HG03558 (cell line): ENCODE measurements around the gene CTR9.

Source experiments
- ATAC-seq: cut with Tn5 transposase; IDR thresholded peaks from one replicate; pipeline ENCODE4 v1.9.1; 2021; ENCODE audit warnings: moderate number of reproducible peaks; ENCODE audit not compliant: unreplicated experiment; ENCODE audit errors: extremely low read depth

The CTR9 gene

DNA sequence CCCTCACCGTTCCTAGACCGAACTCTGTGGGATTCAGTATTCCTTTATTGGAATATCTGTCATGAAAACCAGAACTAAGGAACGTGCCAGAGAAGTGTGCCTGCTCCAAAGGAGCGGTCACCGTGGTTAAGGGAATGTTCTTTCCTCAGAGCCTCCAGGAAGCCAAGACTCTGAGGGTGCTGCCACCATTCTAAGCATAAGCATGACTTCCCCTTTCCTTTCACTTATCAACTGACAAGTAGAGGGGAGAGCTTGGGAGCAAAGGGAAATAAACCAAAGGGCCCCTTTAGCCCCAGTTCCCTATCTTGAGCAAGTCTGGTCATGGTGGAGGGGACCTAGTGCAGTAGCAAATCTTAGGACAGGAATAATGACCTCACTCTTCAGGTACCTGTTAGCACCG, 26.8 kb downstream of the CTR9 start:
- no peak for ATAC-seq

DNA sequence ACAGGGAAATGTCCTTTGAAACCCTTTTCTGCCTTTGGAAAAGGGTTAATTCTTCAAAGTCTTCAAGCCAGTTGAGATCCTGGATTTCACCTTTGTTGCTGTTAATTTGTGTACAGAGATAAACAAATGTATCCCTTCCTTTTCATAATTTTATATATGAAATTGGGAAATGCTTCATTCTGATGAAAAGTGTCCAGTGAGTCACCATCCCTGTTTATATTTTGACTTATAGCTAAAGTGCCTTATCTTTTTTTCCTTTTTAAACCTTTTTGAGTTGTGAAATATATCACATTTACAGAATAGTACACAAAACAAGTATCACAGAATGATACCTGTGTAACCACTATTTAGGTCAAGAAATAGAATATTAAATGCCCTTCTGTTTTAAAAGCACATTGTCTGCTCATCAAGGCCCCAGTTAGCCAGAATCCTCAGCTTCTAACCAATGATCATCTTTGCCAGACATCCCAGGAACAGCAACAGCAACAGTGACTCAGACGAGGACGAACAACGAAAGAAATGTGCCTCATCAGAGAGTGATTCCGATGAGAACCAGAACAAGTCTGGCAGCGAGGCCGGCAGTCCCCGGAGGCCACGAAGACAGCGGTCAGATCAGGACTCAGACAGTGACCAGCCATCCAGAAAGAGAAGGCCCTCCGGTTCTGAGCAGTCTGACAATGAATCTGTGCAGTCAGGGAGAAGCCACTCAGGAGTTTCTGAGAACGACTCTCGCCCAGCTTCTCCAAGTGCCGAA, 27.3 kb downstream of the CTR9 start:
- no peak for ATAC-seq

DNA sequence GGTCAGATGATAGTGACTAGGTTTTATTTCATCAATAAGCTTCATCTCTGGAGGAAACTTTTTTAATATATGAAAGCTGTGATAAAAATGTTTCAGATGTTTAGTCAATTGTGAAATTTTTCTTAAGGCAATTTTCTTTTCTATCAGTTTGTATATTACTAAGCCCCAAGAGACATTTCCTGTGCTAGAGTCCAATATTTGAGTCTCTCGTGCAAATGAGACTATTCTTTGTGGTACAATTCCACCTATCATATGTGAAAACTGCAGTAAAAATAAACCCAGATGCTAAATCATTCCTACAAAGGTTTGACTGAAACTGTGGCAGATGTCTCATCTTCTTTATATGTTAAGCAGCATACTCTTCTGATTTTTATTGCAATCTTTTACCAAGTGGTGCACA, 28.0 kb downstream of the CTR9 start:
- no peak for ATAC-seq

- no peak for ATAC-seq
Measured at GRCh38 chr11:10780040-10780439, 29.0 kb downstream of the CTR9 start.

GRCh38 chr11:10784232-10785145, 33.4 kb downstream of the CTR9 start:
- ATAC-seq: no peak

GRCh38 chr11:10785146-10785474, 34.1 kb downstream of the CTR9 start:
- no peak for ATAC-seq

GRCh38 chr11:10786451-10786850, 35.4 kb downstream of the CTR9 start:
- ATAC-seq: no peak

GRCh38 chr11:10792385-10793068, 41.5 kb downstream of the CTR9 start:
- peak; percentile 49 for ATAC-seq

GRCh38 chr11:10793470-10794255, 42.6 kb downstream of the CTR9 start:
- no peak for ATAC-seq

- ATAC-seq: no peak
Measured at GRCh38 chr11:10796191-10796590, 45.1 kb downstream of the CTR9 start.

- no peak for ATAC-seq
Measured at GRCh38 chr11:10797001-10797400, 46.0 kb downstream of the CTR9 start.

- ATAC-seq: no peak
Measured at GRCh38 chr11:10797531-10797930, 46.5 kb downstream of the CTR9 start.

- no peak for ATAC-seq
Measured at GRCh38 chr11:10798330-10798928, 47.4 kb downstream of the CTR9 start.

DNA sequence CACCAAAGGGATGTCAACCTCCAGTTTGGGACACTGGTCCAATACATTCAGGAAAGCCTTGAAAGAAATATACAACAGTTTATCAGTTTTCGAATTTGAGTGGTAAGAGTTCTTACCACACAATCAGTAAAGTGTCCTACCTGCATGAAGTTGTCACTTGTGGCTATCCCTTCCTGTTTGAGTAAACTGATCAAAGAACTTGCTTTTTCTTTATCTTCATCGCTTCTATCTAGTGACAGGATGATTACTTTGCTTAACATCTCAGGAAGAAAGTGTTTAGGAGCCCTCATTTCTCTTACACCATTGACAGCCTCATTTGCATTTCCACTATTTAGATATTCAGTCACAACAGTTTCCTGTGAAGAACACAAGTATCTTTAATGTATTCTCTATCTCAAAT, 49.2 kb downstream of the CTR9 start:
- no peak for ATAC-seq

DNA sequence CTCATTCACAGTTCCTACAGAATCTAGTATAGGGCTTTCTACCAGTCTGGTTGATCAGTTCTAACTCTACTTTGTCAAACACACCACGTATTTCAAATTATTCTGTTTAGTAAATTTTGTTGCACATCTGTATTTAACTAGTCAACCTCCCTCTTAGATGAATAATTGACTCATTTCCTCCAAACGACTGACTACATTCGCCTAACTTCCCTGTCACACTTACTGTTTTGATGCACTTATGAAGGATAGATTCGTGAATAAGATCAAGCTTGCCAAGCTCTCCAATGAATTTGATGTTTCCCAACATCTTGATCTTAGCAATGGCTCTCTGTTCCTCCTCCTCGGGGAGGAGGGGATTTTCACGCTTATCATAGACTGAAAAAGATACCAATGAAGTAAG, 52.6 kb downstream of the CTR9 start:
- no peak for ATAC-seq

DNA sequence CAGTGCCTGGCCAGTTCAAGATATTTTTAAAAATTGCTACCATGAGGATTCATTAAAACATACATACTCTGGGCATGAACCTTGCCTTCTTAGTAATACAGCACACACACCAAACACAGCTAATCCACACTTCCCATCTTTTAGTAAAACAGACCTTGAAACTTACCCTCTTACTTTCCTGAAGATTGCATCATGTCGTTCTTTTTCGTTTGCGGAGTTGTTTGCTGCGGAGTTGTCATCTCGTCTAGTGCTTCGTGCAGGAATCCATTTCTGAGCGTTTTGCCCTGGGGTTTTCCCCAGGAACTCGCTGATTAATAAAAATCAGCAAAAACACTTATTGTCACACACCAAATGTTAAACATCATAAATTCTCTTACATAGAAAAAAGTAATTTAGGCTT, 54.7 kb downstream of the CTR9 start:
- no peak for ATAC-seq

GRCh38 chr11:10806206-10806605, 55.2 kb downstream of the CTR9 start:
- ATAC-seq: no peak

DNA sequence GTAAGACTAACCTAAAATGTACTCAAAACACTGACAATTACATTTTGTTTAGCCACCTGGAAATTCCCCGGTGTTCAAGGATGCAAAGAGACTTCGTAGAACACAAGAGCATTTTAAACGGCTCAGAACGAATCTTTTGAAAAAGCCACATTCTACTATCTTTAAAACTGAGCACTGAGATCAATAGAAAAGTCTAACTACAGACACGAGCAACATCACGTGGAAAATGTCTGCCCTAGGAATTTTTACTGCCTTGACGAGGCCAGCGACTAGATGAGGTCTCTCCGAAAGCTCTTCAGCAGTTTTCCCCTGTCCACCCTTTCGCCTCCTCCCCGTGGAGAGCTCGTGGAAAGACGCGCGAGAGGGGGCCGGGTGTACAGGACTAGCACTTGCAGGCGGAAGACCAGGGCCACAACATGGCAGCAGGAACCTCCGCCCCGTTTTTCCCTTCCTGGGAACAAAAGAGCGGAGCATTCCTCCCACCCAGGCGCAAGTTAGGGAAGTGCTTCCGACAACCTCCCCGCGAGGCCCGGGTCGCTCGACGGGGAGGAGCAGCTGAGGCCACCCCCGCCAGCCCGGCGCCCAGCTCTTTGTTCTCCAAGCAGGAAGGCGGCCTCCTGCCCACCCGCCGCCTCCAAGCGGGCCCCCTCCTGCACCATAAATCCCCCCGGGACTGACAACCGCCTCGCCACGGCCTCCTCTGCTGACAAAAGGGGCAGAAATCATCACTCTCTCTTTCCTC, 56.6 kb downstream of the CTR9 start:
- ATAC-seq: no peak

GRCh38 chr11:10808235-10808552, 57.1 kb downstream of the CTR9 start:
- ATAC-seq: peak; percentile 0
